ENCODE results near the gene LHFPL3.

- TF ChIP-seq ZNF384 (IDR thresholded peaks at IDR 0.05) (no peak), BHLHE40 (IDR thresholded peaks at IDR 0.05; ENCODE audit: borderline replicate concordance) (no peak), TARDBP (IDR thresholded peaks at IDR 0.05) (no peak), L3MBTL2 (conservative IDR thresholded peaks at IDR 0.05) (no peak), SUZ12 (IDR thresholded peaks at IDR 0.05) (no peak), SP1 (IDR thresholded peaks at IDR 0.05) (no peak)
These were observed 69.0 kb downstream of the LHFPL3 start for GRCh38 chr7:104397442-104397841.

All from HEK293T (cell line).